Gastrocnemius medialis (tissue), 4 donors: ENCODE data around the gene ITIH5.

Experiments used
- CTCF ChIP-seq, 5 experiments: fragments of 450-650 bp in 3 of 5; fragments of 200-600 bp in 2 of 5; sonication (generic) in 2 of 5; IDR thresholded peaks in 4 of 5; conservative IDR thresholded peaks in 1 of 5; 1 replicate in 4 of 5; 2 replicates in 1 of 5; pipeline ENCODE4 v1.5.1; 2016 to 2019; ENCODE audit warnings: antibody characterized with exemption in 5 of 5, mild to moderate bottlenecking in 3 of 5, moderate library complexity in 3 of 5
- POLR2A ChIP-seq, 2 donors: fragments of 450-650 bp; IDR thresholded peaks; one replicate each; pipeline ENCODE4 v1.6.1; 2017; ENCODE audit warnings: antibody characterized with exemption in 2 of 2, mild to moderate bottlenecking in 2 of 2, moderate library complexity in 2 of 2

- TF ChIP-seq CTCF (IDR thresholded peaks at IDR 0.05 in 4 of 5, conservative IDR thresholded peaks at IDR 0.05 in 1 of 5) (no peak), POLR2A (IDR thresholded peaks at IDR 0.05) (no peak)
Observed at GRCh38 chr10:7696545-7696944, 29.8 kb upstream of the ITIH5 start.
